HG03457 (cell line): Measurements from ENCODE around the gene SIPA1L3.
"Not testable (repeated sequence)": the region's sequence is repeated elsewhere in the genome, so short reads cannot be mapped to it uniquely, and the experiment has no call there.

Experiments used
- ATAC-seq: cut with Tn5 transposase; IDR thresholded peaks from one replicate; pipeline ENCODE4 v1.9.1; 2021; ENCODE audit warnings: moderate number of reproducible peaks; ENCODE audit not compliant: unreplicated experiment

The SIPA1L3 gene

GRCh38 chr19:37906869-37907734 is at the start of gene SIPA1L3:
SIPA1L3 (plus strand) TSS chr19:37907208; CDS start chr19:38081566, 174,358 bp downstream.
- ATAC-seq = peak; percentile 60

- no peak for ATAC-seq
These were observed 42.5 kb upstream of the SIPA1L3 start for GRCh38 chr19:37864501-37864900.

GRCh38 chr19:37865930-37866329 is 41.1 kb upstream of the SIPA1L3 start:
- not testable (repeated sequence) for ATAC-seq

GRCh38 chr19:37867831-37868230 is 39.2 kb upstream of the SIPA1L3 start:
- ATAC-seq = no peak

GRCh38 chr19:37869766-37870340 is 37.2 kb upstream of the SIPA1L3 start:
- no peak for ATAC-seq

GRCh38 chr19:37872383-37872782 is 34.6 kb upstream of the SIPA1L3 start:
- ATAC-seq = no peak

GRCh38 chr19:37874784-37875183 is 32.2 kb upstream of the SIPA1L3 start:
- no peak for ATAC-seq

GRCh38 chr19:37876032-37876431 is 31.0 kb upstream of the SIPA1L3 start:
- no peak for ATAC-seq

- ATAC-seq = no peak
These were observed 29.9 kb upstream of the SIPA1L3 start for GRCh38 chr19:37877147-37877546.

- no peak for ATAC-seq
These were observed 21.6 kb upstream of the SIPA1L3 start for GRCh38 chr19:37885392-37885791.

- no peak for ATAC-seq
These were observed 20.4 kb upstream of the SIPA1L3 start for GRCh38 chr19:37886571-37886970.

GRCh38 chr19:37893845-37894575 is 13.0 kb upstream of the SIPA1L3 start:
- no peak for ATAC-seq

GRCh38 chr19:37896180-37896579 is 10.8 kb upstream of the SIPA1L3 start:
- no peak for ATAC-seq

GRCh38 chr19:37899453-37899852 is 7.6 kb upstream of the SIPA1L3 start:
- ATAC-seq = no peak

GRCh38 chr19:37899966-37900365 is 7.0 kb upstream of the SIPA1L3 start:
- ATAC-seq = no peak

GRCh38 chr19:37902668-37903067 is 4.3 kb upstream of the SIPA1L3 start:
- ATAC-seq = no peak

- no peak for ATAC-seq
These were observed 3.9 kb upstream of the SIPA1L3 start for GRCh38 chr19:37903096-37903495.

- ATAC-seq = no peak
These were observed 801 bp upstream of the SIPA1L3 start, which contains the start of gene WDR87 for GRCh38 chr19:37905946-37906868. WDR87 (minus strand) TSS chr19:37906594; CDS start chr19:37898239, 8,355 bp downstream.

GRCh38 chr19:37907735-37908455 is 887 bp downstream of the SIPA1L3 start:
- no peak for ATAC-seq

- no peak for ATAC-seq
These were observed 2.7 kb downstream of the SIPA1L3 start for GRCh38 chr19:37909661-37910199.
